Neural progenitor cell (in vitro differentiated cells): ENCODE measurements around the gene SCAMP2.

Experiments used
- EZH2 ChIP-seq: fragments of 200-600 bp; sonication (generic); IDR thresholded peaks from 2 replicates; pipeline ENCODE4 v1.6.1; 2017; ENCODE audit warnings: antibody characterized with exemption, mild to moderate bottlenecking, moderate library complexity
- EZH2phosphoT487 ChIP-seq: fragments of 200-600 bp; sonication (generic); IDR thresholded peaks from 2 replicates; pipeline ENCODE4 v1.6.1; 2017; ENCODE audit warnings: antibody characterized with exemption
- TF ChIP-seq, protein P1 (sequence below): fragments of 200-600 bp; sonication (generic); IDR thresholded peaks from 2 replicates; pipeline ENCODE4 v1.5.1; 2017; ENCODE audit warnings: antibody characterized with exemption, mild to moderate bottlenecking

DNA sequence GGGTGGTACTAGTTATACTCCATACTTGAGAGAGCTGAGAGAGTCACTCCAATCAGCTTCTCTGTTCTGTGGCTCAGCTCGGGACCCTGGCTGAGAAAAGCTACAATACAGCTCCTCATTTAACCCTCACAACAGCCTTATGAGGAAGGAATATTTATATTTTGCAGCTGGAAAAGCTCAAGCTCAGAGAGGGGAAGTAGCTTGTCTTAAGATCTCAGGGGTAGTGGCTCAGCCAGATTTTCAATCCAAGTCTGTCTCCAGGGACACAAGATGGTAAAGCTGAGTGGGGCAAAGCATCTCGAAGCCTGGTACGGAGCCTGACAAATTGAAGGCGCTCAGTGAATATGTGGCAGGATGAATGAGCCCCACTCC is 14.8 kb downstream of the SCAMP2 start:
- TF ChIP-seq, protein P1, sequence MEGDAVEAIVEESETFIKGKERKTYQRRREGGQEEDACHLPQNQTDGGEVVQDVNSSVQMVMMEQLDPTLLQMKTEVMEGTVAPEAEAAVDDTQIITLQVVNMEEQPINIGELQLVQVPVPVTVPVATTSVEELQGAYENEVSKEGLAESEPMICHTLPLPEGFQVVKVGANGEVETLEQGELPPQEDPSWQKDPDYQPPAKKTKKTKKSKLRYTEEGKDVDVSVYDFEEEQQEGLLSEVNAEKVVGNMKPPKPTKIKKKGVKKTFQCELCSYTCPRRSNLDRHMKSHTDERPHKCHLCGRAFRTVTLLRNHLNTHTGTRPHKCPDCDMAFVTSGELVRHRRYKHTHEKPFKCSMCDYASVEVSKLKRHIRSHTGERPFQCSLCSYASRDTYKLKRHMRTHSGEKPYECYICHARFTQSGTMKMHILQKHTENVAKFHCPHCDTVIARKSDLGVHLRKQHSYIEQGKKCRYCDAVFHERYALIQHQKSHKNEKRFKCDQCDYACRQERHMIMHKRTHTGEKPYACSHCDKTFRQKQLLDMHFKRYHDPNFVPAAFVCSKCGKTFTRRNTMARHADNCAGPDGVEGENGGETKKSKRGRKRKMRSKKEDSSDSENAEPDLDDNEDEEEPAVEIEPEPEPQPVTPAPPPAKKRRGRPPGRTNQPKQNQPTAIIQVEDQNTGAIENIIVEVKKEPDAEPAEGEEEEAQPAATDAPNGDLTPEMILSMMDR = no peak
- TF ChIP-seq EZH2phosphoT487 (no peak), EZH2 (no peak)
